Activated T-cell treated with anti-CD3 and anti-CD28 coated beads, Interleukin-2, amount 50 U/mL, for 24 hours (primary cell): Measurements from ENCODE around the gene LGI4.
"Not testable (repeated sequence)": the region's sequence is repeated elsewhere in the genome, so short reads cannot be mapped to it uniquely, and the experiment has no call there.

Experiments
- DNase-seq: peaks from one replicate; pipeline ENCODE4 v3.0.0-alpha.2; 2020
- H3K27ac Mint-ChIP-seq: 2 replicates; pipeline ENCODE4 v1.8.0; 2020; ENCODE audit warnings: mild to moderate bottlenecking, mixed read lengths
- H3K27me3 Mint-ChIP-seq: 2 replicates; pipeline ENCODE4 v1.8.0; 2020; ENCODE audit warnings: mixed read lengths
- H3K36me3 Mint-ChIP-seq: 2 replicates; pipeline ENCODE4 v1.8.0; 2020; ENCODE audit warnings: low read depth, mixed read lengths
- H3K4me1 Mint-ChIP-seq: 2 replicates; pipeline ENCODE4 v1.8.0; 2020; ENCODE audit warnings: low read depth, mixed read lengths
- H3K4me3 Mint-ChIP-seq: 2 replicates; pipeline ENCODE4 v1.8.0; 2020; ENCODE audit warnings: mild to moderate bottlenecking, moderate library complexity, mixed read lengths
- H3K9me3 Mint-ChIP-seq: 2 replicates; pipeline ENCODE4 v1.8.0; 2020; ENCODE audit warnings: mixed read lengths

LGI4 gene

DNA sequence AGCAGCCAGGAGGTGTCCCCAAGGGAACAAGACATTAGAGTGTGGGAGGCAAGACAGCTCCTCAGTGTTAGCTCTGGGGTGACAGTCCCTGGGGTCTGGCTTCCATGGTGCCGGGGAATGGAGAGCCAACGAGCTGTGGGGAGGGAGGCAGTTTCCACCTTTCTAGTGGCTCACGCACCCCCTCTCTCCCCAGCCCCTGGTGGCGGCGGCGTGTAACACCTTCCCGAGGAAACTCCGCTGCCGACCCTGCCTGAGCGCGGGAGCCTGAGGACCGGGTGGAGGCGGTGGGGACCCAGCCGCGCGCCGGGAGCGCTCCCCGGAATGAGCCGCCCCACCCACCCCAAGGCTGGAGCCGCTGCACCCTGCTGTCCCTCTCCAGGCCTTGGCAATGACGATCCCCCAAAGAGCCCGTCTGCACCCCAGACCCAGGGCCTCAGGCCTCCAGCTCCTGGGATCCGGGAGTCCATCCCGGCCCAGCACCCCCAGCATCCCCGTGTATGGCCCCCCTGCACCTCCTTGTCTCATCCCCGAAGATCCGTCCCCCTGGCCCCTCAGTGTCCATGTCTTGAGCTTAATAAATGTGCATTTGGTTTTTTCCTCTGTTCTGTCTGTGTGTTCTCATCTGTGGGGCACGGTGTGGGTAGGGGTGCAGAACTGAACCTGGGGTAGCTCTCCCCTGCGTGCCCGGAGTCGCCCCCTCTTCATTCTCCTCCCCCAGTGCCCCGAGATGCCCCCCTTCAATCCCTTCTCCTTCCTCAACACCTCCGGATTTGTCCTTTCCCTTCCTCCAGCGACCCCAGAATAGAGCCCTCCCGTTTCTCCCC is 19.1 kb upstream of the LGI4 start:
- Mint-ChIP-seq H3K27me3 (no peaks in the 10 kb centered on the region), H3K36me3 (peaks cover 49% of the 10 kb centered on the region), H3K4me3 (peak overlapping the region; percentile 100), H3K9me3 (no peaks in the 10 kb centered on the region), H3K27ac (peak overlapping the region; percentile 100), H3K4me1 (peaks cover 45% of the 10 kb centered on the region)
- DNase-seq, result peak; percentile 87

DNA sequence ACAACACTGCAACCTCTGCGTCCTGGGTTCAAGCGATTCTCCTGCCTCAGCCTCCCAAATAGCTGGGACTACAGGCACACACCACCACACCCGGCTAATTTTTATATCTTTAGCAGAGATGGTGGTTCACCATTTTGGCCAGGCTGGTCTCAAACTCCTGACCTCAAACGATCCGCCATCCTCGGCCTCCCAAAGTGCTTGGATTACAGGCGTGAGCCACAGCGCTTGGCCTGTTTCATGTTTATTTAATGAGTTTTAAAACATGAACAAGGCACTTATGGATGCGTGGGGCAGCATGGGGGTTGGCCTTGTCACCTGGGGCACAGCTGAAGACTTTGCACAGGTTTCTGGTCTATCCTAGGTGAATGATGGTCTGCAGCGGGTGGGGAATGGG is 18.3 kb upstream of the LGI4 start:
- not testable (repeated sequence) for H3K9me3 Mint-ChIP-seq, H3K27me3 Mint-ChIP-seq, DNase-seq
- peak overlapping the region; percentile 82 for H3K27ac Mint-ChIP-seq
- peak overlapping the region; percentile 100 for H3K4me3 Mint-ChIP-seq
- peaks cover 41% of the 10 kb centered on the region for H3K36me3 Mint-ChIP-seq
- peaks cover 37% of the 10 kb centered on the region for H3K4me1 Mint-ChIP-seq

DNA sequence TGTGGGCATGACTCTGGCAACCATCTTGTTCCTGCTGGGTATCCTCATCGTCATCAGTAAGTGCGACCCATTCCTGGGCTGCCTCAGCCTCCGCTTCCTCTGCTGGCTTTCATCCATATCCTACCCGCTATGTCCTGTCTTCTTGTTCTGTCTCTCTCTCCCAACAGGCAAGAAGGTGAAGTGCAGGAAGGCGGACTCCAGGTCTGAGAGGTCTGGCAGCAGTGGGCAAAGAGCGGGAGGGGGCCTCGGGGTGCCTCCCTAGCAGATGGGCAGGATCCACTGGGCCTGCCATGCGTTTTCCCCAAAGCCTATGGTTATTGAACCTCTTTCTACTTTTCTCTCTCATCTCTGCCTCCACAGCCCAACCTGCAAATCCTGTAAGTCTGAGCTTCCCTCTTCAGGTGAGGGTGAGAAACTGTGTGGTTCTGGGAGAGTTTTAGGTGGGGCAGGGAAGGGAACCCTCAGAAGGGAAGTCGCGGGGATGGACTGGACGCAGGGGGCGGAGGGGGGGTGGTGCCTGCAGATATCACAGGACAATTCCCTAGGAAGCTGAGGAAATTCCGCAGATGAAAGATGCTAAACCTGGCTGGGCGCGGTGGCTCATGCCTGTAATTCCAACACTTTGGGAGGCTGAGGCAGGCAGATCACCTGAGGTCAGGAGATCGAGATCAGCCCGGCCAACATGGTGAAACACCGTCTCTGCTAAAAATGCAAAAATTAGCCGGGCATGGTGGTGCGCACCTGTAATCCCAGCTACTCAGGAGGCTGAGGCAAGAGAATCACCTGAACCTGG is 16.6 kb upstream of the LGI4 start:
- Mint-ChIP-seq H3K4me3 (no peak overlapping the region), H3K27me3 (no peaks in the 10 kb centered on the region), H3K27ac (no peak overlapping the region), H3K4me1 (peaks cover 22% of the 10 kb centered on the region), H3K36me3 (peaks cover 24% of the 10 kb centered on the region), H3K9me3 (no peaks in the 10 kb centered on the region)
- no peak for DNase-seq

DNA sequence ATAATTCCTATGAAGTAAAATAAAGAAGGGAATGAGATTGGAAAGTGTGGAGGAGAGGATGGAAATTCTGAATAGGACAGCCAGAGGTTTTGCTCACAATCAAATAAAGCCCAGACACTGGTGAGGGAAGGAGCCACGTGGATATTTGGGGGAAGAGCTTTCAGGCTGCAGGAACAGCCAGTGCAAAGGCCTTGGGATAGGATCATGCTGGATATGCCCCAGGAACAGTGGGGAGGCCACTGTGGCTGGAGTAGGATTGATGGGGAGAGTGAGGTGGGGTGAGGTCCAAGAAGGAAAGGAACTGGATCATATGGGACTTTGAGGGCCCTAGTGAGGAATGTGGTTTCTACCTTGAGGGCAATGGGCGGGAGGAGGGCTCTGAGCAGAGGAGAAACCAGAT is 15.6 kb upstream of the LGI4 start:
- no peak for DNase-seq
- Mint-ChIP-seq H3K4me1 (peaks cover 16% of the 10 kb centered on the region), H3K36me3 (peaks cover 14% of the 10 kb centered on the region), H3K27ac (no peak overlapping the region), H3K27me3 (no peaks in the 10 kb centered on the region), H3K4me3 (no peak overlapping the region), H3K9me3 (no peaks in the 10 kb centered on the region)

DNA sequence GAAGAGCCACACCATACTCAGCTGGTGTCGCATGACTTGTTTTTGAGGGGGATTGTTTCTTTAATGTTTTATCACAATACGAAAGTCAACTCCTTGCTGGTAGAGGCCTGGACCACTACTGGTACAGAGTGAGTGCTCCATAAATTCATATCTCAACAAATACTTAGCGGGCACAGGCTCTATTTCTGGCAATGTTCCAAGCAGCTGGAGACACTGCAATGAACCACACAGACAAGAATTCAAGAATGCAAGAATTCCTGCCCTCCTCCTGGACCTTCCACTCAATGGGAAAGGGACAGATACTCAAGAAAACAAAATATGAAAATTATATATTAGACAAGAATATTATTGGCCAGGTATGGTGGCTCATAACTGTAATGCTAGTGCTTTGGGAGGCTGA is 14.6 kb upstream of the LGI4 start:
- Mint-ChIP-seq H3K27me3 (no peaks in the 10 kb centered on the region), H3K4me3 (no peak overlapping the region), H3K36me3 (peaks cover 4% of the 10 kb centered on the region), H3K9me3 (no peaks in the 10 kb centered on the region), H3K4me1 (peaks cover 19% of the 10 kb centered on the region), H3K27ac (no peak overlapping the region)
- no peak for DNase-seq

DNA sequence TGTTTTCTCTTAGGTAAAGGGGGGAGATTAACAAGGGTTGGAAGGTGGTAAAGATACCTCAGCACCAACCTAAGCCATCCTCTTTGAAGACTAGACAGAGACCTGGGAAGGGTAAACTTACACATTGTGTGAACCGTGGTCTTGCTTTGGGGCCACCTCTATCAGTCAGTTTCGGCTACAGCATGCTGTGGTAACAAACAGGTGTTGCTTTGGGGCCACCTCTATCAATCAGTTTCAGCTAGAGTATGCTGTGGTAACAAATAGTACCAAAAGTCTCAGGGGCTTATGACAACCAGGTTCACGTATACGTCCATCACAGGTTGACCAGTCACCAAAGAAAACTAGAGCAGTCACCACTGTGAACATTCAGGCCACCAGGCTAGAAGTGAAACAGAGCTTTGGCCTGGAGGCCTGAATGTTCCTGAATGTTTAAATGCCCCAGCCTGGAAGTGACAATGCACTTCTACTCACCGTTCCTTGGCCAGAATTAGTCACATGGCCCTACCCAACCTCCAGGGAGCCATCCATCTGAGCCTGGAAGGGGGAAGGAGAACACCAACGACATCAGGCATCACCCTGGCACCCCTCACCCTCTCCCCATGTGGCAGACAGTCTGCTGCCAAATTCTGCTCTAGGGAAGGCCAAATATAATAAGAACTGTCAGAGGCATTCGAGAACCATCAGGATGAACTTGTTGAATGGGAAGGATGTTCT is 12.0 kb upstream of the LGI4 start:
- H3K36me3 Mint-ChIP-seq, result no peaks in the 10 kb centered on the region
- no peak overlapping the region for H3K4me3 Mint-ChIP-seq
- H3K27ac Mint-ChIP-seq, result no peak overlapping the region
- H3K9me3 Mint-ChIP-seq, result no peaks in the 10 kb centered on the region
- peaks cover 2% of the 10 kb centered on the region for H3K27me3 Mint-ChIP-seq
- no peak for DNase-seq
- peaks cover 27% of the 10 kb centered on the region for H3K4me1 Mint-ChIP-seq

DNA sequence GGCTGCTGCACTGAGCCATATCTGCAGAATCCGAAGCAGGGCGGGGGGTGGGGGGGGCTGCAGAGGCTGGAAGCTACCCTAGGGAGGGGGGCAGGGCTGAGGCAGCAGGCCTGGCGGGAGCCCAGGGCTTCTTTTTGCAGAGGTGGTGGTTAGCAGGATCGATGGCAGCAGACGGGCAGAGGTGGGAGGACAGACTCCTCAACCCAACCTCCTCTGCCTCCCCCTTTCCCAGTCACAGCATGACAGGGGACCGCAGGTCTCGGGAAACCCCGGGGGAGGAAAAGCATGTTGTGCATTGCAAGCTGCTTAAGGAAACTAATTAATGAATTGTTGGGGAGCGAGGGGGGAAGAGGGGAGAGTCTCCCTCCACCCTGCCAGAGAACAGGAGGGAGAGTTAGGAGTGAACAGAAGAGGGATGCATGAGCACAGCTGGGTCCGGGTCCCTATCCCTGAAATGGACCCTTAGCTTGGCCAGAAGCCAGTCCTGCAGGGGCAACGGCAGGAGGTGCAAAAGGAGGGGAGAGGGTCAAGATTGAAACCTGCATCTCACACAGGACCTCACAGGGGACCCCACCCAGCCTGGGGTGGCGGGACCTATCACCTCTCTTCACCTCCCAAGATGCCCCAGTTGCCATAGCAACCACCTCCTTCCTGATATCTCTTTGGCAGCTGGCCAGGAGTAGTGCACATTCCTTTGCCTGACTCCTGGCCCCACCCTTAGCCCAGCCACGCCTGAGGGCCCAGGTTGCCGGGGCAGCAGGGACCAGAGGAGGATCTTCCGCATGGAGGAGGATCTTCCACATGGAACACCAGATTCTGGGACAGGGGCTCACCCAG is 10.0 kb upstream of the LGI4 start:
- Mint-ChIP-seq H3K27me3 (peaks cover 6% of the 10 kb centered on the region), H3K9me3 (no peaks in the 10 kb centered on the region), H3K36me3 (no peaks in the 10 kb centered on the region), H3K4me3 (no peak overlapping the region), H3K27ac (no peak overlapping the region), H3K4me1 (peaks cover 39% of the 10 kb centered on the region)
- DNase-seq, result no peak

DNA sequence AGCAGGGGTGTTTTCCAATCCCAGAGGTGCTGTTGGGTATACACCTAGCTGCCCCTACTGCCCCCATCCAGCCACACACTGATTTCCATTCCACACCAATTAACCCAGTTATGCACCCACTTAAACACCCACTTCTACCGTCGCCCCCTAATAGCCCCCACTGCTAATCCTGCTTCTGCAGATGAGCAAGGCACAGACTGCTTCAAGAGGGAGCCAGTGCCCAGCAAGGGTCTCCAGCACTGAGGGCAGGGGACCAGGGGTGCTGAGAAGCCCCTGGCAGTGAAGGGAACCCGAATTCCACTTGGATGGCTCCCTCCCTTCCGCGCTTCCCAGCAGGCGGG is 9.4 kb upstream of the LGI4 start:
- Mint-ChIP-seq H3K4me3 (no peak overlapping the region), H3K9me3 (no peaks in the 10 kb centered on the region), H3K4me1 (peaks cover 39% of the 10 kb centered on the region), H3K36me3 (no peaks in the 10 kb centered on the region), H3K27me3 (peaks cover 6% of the 10 kb centered on the region), H3K27ac (no peak overlapping the region)
- DNase-seq, result no peak

DNA sequence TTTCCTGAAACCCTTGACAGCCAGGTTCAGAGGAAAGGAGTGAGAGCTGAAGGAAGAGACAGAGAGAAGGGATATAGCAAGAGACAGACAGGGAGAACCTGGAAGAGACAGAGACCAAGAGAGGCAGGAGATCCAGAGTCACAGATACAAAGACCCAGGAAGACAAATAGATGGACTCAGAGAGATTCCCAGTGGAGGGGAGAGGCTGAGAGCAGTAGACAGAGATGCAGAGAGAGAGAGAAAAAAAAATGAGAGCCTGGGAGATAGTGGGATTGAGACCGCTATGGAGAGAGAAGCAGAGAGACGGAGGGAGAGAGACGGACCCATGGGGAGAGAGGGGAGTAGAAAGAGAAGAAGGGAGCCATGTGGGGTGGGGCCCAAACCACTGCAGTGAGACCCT is 9.0 kb upstream of the LGI4 start:
- Mint-ChIP-seq H3K4me3 (no peak overlapping the region), H3K9me3 (no peaks in the 10 kb centered on the region), H3K27me3 (peaks cover 6% of the 10 kb centered on the region), H3K36me3 (no peaks in the 10 kb centered on the region), H3K4me1 (peaks cover 39% of the 10 kb centered on the region), H3K27ac (no peak overlapping the region)
- no peak for DNase-seq

DNA sequence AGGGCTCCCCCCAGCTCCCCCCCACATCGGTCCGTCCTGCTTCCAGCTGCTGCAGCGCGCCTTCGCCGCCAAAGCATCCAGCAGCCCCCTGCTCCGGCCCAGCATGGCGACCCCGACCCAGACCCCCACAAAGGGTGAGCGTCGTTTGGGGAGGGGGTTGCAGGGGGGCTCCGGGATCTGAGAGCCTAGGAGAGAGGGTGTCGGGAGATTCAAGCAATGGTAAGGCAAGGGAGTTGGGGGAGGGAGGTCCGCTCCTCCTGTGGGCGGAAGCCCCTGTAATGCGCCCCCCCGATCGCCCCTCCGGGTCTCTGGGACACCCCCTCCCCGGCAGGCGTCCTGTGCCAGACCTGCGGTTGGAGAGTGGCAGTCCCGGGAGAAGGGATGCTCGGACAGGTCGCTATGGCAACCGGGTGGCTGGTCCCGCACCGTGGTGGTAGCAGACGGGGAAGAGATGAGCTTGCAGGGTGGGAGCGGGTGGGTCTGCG is 8.4 kb upstream of the LGI4 start, which contains the start of gene FXYD7:
FXYD7 (plus strand) TSS at position 25 of the 485 bp plus-strand sequence; CDS start at position 104, 79 bp downstream.
- Mint-ChIP-seq H3K36me3 (no peaks in the 10 kb centered on the region), H3K4me1 (peaks cover 39% of the 10 kb centered on the region), H3K9me3 (no peaks in the 10 kb centered on the region), H3K27me3 (peaks cover 6% of the 10 kb centered on the region), H3K4me3 (peak within 1 kb of the TSS; percentile 73), H3K27ac (no peak within 1 kb of the TSS)
- peak; percentile 44 for DNase-seq

DNA sequence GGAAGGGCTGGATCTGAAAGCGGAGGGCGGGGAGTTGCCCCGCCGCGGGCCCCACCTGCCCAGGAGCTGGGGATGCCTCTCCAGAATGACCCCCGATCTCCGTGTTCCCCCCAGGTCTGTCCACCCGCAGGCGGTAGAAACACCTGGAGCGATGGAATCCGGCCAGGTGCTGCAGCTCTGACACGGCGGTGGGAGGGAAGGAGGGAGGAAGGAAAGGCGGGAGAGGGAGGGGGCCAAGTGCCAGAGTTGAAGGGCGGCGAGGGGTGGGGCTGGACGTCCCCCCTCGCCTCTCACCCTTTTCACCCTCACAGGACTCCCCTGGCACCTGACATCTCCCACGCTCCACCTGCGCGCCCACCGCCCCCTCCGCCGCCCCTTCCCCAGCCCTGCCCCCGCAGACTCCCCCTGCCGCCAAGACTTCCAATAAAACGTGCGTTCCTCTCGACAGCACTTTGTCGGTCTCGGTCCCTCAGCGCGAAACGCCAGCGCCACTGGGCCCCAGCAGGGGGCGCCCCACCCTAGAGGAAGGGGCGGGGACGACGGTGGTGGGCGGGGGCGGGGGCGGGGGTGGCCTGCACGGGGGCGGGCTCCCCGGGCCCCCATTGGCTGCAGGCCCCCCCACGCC is 7.9 kb upstream of the LGI4 start:
- Mint-ChIP-seq H3K4me3 (peak overlapping the region; percentile 73), H3K27ac (no peak overlapping the region), H3K9me3 (no peaks in the 10 kb centered on the region), H3K36me3 (no peaks in the 10 kb centered on the region), H3K27me3 (peaks cover 6% of the 10 kb centered on the region), H3K4me1 (peaks cover 39% of the 10 kb centered on the region)
- DNase-seq, result peak; percentile 81

DNA sequence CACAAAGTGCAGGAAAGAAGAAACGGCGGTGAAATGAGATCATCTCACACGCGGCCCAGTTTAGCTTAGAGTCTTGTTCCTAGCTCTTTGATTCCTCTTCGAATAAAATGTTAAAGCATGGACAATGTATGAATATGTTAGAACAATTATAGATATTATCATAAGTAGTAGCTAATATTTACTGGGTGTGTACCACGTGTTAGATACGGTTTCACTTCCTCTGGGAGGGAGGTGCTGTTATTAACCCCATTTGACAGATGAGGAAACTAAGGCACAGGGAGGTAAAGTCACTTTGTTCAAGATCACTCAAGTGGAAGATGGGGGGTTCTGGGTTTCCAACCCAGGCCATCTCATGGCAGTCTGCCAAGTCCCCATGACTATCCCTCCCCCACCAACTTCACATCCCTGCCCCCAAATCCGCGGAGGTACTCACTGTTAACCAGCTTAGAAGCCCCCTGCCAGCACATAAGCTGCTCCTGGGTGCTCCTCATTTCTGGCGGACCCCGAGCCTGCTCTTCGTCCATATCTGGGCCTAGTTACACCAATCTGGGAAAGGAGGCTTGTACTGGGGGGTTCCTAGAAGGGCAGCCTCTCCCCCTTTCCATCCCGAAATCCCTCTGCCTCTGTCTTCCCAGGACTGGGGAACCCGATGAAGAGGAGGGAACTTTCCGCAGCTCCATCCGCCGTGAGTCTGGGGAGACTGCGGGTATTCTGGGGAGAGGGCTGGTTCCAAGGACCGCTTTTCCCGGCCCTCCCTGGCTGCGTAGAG is 7.2 kb upstream of the LGI4 start:
- Mint-ChIP-seq H3K27ac (peak overlapping the region; percentile 84), H3K4me1 (peaks cover 41% of the 10 kb centered on the region), H3K4me3 (peak overlapping the region; percentile 73), H3K27me3 (peaks cover 6% of the 10 kb centered on the region), H3K9me3 (no peaks in the 10 kb centered on the region), H3K36me3 (no peaks in the 10 kb centered on the region)
- DNase-seq, result no peak
